Activated CD4-positive, alpha-beta memory T cell treated with anti-CD3 and anti-CD28 coated beads, Interleukin-2, amount 10 ng/mL, durations not matched to agents 7 days and 5 days (primary cell): ENCODE data around the gene SOX1. TPM values are rescaled to one million over a fixed set of nuclear protein-coding genes. Genes with fewer than 3 reads are reported as not detected.
A peak's percentile ranks its signal among the peaks of the same experiment; 100 is the strongest.

Source experiments
- CTCF ChIA-PET: fragments of 350-600 bp; sonication (Branson Sonifier 250); formaldehyde crosslinking; loops from one replicate; lab custom pipeline; 2021; ENCODE audit warnings: antibody characterized with exemption, inconsistent platforms; lab: Charles Lee
- POLR2A ChIA-PET: fragments of 350-600 bp; sonication (Branson Sonifier 250); formaldehyde crosslinking; loops from one replicate; lab custom pipeline; 2021; ENCODE audit warnings: antibody characterized with exemption; lab: Charles Lee
- DNase-seq: peaks from one replicate; pipeline ENCODE4 v3.0.0-alpha.2; 2020
- H3K27ac Mint-ChIP-seq: one replicate; pipeline ENCODE4 v1.8.0; 2021; ENCODE audit warnings: mild to moderate bottlenecking, mixed read lengths
- H3K27me3 Mint-ChIP-seq: one replicate; pipeline ENCODE4 v1.8.0; 2021; ENCODE audit warnings: mixed read lengths
- H3K36me3 Mint-ChIP-seq: one replicate; pipeline ENCODE4 v1.8.0; 2021; ENCODE audit warnings: low read depth, mixed read lengths
- H3K4me1 Mint-ChIP-seq: one replicate; pipeline ENCODE4 v1.8.0; 2021; ENCODE audit warnings: mixed read lengths
- H3K4me3 Mint-ChIP-seq: one replicate; pipeline ENCODE4 v1.8.0; 2021; ENCODE audit warnings: mild to moderate bottlenecking, mixed read lengths
- H3K9me3 Mint-ChIP-seq: one replicate; pipeline ENCODE4 v1.8.0; 2021; ENCODE audit warnings: mixed read lengths
- total RNA-seq, 2 experiments: library from RNA; stranded (reverse); gene quantifications; one replicate each; pipeline ENCODE4 v1.2.3, GENCODE V29; 2021

The SOX1 gene
- total RNA-seq, 2 experiments from 2014 or later: not detected

- Mint-ChIP-seq H3K9me3 (no peaks in the 10 kb centered on the region), H3K36me3 (peaks cover 6% of the 10 kb centered on the region), H3K27ac (no peak overlapping the region), H3K4me3 (no peak overlapping the region), H3K27me3 (peaks cover 73% of the 10 kb centered on the region), H3K4me1 (no peaks in the 10 kb centered on the region)
- CTCF ChIA-PET: interaction anchor here (0.9 kb wide), 1 partner anchor 382 kb away, joined by 3 read pairs; no protein-coding TSS in a partner anchor
- no peak for DNase-seq
- POLR2A ChIA-PET: no interaction called here
Observed at GRCh38 chr13:112062072-112062567, 4.8 kb upstream of the SOX1 start.

- ChIA-PET CTCF (interaction anchor here (0.9 kb wide), 1 partner anchor 381 kb away, joined by 3 read pairs; no protein-coding TSS in a partner anchor), POLR2A (no interaction called here)
- no peak for DNase-seq
- Mint-ChIP-seq H3K4me3 (no peak overlapping the region), H3K36me3 (peaks cover 6% of the 10 kb centered on the region), H3K9me3 (no peaks in the 10 kb centered on the region), H3K4me1 (no peaks in the 10 kb centered on the region), H3K27ac (no peak overlapping the region), H3K27me3 (peaks cover 74% of the 10 kb centered on the region)
Observed at GRCh38 chr13:112062571-112063570, 4.1 kb upstream of the SOX1 start.

DNA sequence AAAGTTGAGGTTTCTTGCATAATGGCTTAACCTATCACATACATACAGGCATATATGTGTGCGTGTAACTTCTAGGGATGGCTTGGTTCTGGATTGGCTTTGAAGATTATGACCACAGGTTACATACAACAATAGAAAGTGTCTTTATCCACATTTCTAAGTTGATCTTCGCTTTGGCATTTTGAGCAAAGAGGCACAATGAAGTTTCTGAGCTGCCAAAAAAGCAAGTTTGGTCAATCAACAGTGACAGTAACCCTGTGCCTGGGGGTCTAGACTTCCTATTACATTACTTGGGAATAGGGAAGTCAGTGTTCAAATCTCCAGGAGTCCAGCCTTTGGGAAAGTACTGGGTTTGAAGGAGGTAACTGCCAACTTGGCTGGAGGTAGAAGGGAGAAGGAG lies 3.1 kb upstream of the SOX1 start:
- CTCF ChIA-PET: no interaction called here
- H3K36me3 Mint-ChIP-seq: peaks cover 7% of the 10 kb centered on the region

DNA sequence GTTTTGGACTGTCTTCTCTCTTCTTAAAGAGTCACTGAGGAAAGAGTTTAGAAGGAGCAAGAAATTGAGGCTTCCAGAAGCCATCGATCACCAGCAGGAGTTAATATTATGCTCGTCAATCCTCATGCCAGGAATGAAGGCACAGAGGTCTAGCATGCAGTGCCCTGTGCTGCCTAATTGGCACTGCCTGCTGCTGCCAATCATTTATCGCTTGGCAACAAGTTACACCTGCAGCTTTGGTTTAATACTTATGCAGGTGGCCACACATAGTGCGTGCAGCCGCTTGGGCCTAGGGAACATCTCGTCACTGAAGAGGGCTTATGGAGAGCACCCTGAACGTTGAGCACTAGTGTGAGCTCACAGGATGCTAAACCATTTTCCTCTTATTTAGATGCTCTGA lies 2.7 kb upstream of the SOX1 start:
- H3K27me3 Mint-ChIP-seq: peaks cover 65% of the 10 kb centered on the region
- H3K4me3 Mint-ChIP-seq: no peak overlapping the region
- POLR2A ChIA-PET: no interaction called here
- H3K9me3 Mint-ChIP-seq: no peaks in the 10 kb centered on the region
- DNase-seq: no peak
- CTCF ChIA-PET: no interaction called here
- H3K4me1 Mint-ChIP-seq: no peaks in the 10 kb centered on the region
- peaks cover 11% of the 10 kb centered on the region for H3K36me3 Mint-ChIP-seq
- no peak overlapping the region for H3K27ac Mint-ChIP-seq

More for the DNA sequence above, 3.1 kb upstream of the SOX1 start:
- Mint-ChIP-seq H3K4me1 (no peaks in the 10 kb centered on the region), H3K27ac (no peak overlapping the region), H3K27me3 (peaks cover 65% of the 10 kb centered on the region), H3K4me3 (no peak overlapping the region), H3K9me3 (no peaks in the 10 kb centered on the region)
- no peak for DNase-seq
- POLR2A ChIA-PET: no interaction called here

GRCh38 chr13:112065521-112065866 lies 1.5 kb upstream of the SOX1 start:
- Mint-ChIP-seq H3K4me1 (no peaks in the 10 kb centered on the region), H3K36me3 (peaks cover 17% of the 10 kb centered on the region), H3K9me3 (no peaks in the 10 kb centered on the region), H3K27me3 (peaks cover 63% of the 10 kb centered on the region), H3K27ac (peak overlapping the region; percentile 58), H3K4me3 (peak overlapping the region; percentile 21)
- CTCF ChIA-PET: no interaction called here
- POLR2A ChIA-PET: no interaction called here
- DNase-seq: no peak

DNA sequence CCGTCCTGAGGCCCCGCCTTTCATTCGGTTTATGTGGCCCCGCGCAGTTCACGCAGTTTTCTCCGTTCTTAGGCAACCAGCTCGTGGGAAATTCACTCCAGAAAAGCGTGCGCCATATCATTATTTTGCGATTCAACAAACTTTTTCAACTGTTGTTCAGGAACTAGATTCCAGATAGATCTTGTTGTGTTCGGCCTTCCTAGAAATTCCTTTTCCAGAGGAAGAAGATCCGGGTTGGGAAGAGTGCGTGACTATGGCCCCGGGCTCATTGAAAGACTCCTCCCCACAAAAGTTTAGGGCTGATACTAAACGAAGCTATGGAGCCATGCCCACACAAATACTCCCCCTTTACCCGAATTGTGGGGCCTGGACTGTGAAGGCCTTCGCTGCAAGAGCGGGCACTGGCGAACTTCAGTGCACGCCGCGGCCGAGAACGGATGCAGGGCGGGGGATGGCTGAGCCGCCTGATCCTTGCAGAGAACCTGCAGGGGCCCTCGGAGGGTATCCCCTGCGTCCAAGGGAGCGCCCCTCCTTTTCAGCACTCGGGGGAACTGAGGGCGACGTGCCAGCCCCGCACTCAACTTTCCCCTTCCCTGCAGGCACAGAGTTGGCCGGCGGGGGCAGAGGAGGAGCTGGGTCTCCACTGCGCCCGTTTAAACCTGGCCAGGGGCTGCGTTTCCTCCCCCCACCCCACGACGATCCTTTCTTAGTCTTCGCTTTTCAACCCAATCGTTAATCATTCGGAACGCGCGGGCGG lies 904 bp upstream of the SOX1 start:
- CTCF ChIA-PET: no interaction called here
- H3K4me3 Mint-ChIP-seq: no peak overlapping the region

GRCh38 chr13:112066624-112067004 lies 335 bp upstream of the SOX1 start:
- Mint-ChIP-seq H3K4me3 (no peak overlapping the region), H3K4me1 (no peaks in the 10 kb centered on the region), H3K27ac (no peak overlapping the region), H3K36me3 (peaks cover 16% of the 10 kb centered on the region), H3K9me3 (no peaks in the 10 kb centered on the region), H3K27me3 (peaks cover 71% of the 10 kb centered on the region)
- CTCF ChIA-PET: no interaction called here
- POLR2A ChIA-PET: no interaction called here
- no peak for DNase-seq

More for the DNA sequence above, 904 bp upstream of the SOX1 start:
- Mint-ChIP-seq H3K36me3 (peaks cover 14% of the 10 kb centered on the region), H3K27ac (peak overlapping the region; percentile 58), H3K4me1 (no peaks in the 10 kb centered on the region), H3K27me3 (peaks cover 65% of the 10 kb centered on the region), H3K9me3 (no peaks in the 10 kb centered on the region)
- DNase-seq: no peak
- POLR2A ChIA-PET: no interaction called here

GRCh38 chr13:112067871-112068539 lies 1.1 kb downstream of the SOX1 start:
- Mint-ChIP-seq H3K36me3 (peaks cover 19% of the 10 kb centered on the region), H3K4me3 (no peak overlapping the region)
- POLR2A ChIA-PET: no interaction called here

GRCh38 chr13:112068540-112069060 lies 1.7 kb downstream of the SOX1 start:
- peaks cover 59% of the 10 kb centered on the region for H3K27me3 Mint-ChIP-seq
- peak overlapping the region; percentile 47 for H3K4me3 Mint-ChIP-seq
- H3K36me3 Mint-ChIP-seq: peaks cover 19% of the 10 kb centered on the region
- H3K27ac Mint-ChIP-seq: peak overlapping the region; percentile 44
- CTCF ChIA-PET: no interaction called here
- peaks cover 3% of the 10 kb centered on the region for H3K4me1 Mint-ChIP-seq
- POLR2A ChIA-PET: no interaction called here
- no peak for DNase-seq
- H3K9me3 Mint-ChIP-seq: no peaks in the 10 kb centered on the region

More at GRCh38 chr13:112067871-112068539, 1.1 kb downstream of the SOX1 start:
- Mint-ChIP-seq H3K27ac (peak overlapping the region; percentile 35), H3K27me3 (peaks cover 64% of the 10 kb centered on the region), H3K4me1 (peaks cover 3% of the 10 kb centered on the region), H3K9me3 (no peaks in the 10 kb centered on the region)
- no peak for DNase-seq
- CTCF ChIA-PET: no interaction called here

- Mint-ChIP-seq H3K9me3 (no peaks in the 10 kb centered on the region), H3K4me1 (peaks cover 3% of the 10 kb centered on the region), H3K4me3 (peak overlapping the region; percentile 47), H3K27ac (peak overlapping the region; percentile 44), H3K27me3 (peaks cover 59% of the 10 kb centered on the region), H3K36me3 (peaks cover 21% of the 10 kb centered on the region)
- POLR2A ChIA-PET: no interaction called here
- DNase-seq: no peak
- CTCF ChIA-PET: no interaction called here
Observed at GRCh38 chr13:112069061-112069844, 2.3 kb downstream of the SOX1 start.

DNA sequence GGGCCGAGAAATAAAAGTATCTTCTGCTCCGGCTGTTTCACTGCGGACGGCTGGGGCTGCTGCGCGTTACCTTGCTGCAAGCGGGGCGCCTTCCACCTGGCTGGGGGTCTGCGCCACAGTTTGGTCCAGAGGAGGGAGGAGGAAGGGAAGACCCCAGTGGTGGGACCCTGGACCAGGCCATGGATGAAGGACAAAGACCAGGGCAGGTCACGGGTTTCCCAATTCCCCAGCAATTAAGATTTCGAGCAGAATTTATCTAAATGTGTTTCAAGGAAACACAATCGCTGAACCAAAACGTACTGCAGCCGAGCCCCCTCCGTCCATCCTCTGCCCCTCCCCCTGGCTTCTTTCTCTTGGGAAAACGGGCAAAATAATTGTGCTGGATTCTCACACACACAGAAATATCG lies 2.9 kb downstream of the SOX1 start:
- ChIA-PET POLR2A (no interaction called here), CTCF (no interaction called here)
- H3K4me1 Mint-ChIP-seq: peaks cover 3% of the 10 kb centered on the region
- H3K27ac Mint-ChIP-seq: no peak overlapping the region
- no peak for DNase-seq
- H3K9me3 Mint-ChIP-seq: no peaks in the 10 kb centered on the region
- no peak overlapping the region for H3K4me3 Mint-ChIP-seq
- H3K27me3 Mint-ChIP-seq: peaks cover 61% of the 10 kb centered on the region
- peaks cover 21% of the 10 kb centered on the region for H3K36me3 Mint-ChIP-seq
